GM12892 (cell line): ENCODE data around the gene ARL3.

Experiments
- POLR2A ChIP-seq: IDR thresholded peaks from 2 replicates; pipeline ENCODE4 v1.6.1; 2011; ENCODE audit warnings: low read depth, low read length, control low read depth
- POLR2AphosphoS5 ChIP-seq: IDR thresholded peaks from 2 replicates; pipeline ENCODE4 v1.6.1; 2011; ENCODE audit warnings: low read depth, low read length, control low read depth
- TAF1 ChIP-seq: IDR thresholded peaks from 2 replicates; pipeline ENCODE4 v1.6.1; 2011; ENCODE audit warnings: low read depth, mild to moderate bottlenecking, control low read depth, low read length, borderline replicate concordance

DNA sequence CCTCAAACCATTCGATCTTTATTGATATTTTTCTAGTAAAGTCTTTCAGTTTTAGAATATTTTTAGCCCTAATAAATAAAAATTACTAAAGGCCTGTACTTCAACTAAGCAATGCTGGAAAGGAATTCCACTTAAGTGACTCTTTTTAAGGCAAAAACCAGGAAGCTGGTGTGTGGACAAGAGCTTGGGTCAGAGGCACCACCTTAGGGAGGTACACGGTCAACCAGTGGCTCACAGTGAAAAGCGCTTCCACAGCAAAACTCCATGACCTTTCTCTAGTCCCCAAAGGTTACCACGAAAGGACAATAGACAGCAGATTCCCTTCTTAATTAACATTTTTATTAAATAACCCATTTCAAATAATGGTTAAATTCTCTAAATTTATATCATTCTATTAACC lies 31.2 kb downstream of the ARL3 start:
- TF ChIP-seq POLR2A, result no peak
- TF ChIP-seq POLR2AphosphoS5, result no peak
- TF ChIP-seq TAF1, result no peak
